HL-60/S4 treated with phorbol 12-myristate 13-acetate at 8.2 ng/mL for 4 days and 3 days (cell line): ENCODE measurements around the gene SESN1.
"Not testable (repeated sequence)": the region's sequence is repeated elsewhere in the genome, so short reads cannot be mapped to it uniquely, and the experiment has no call there.

ENCODE experiments used
- in situ Hi-C: fragments of 300-500 bp; cut with MboI; formaldehyde crosslinking; loops from 2 replicates; pipeline ENCODE4 v1.15.0; 2022; ENCODE audit warnings: low sequenced_read_pairs

SESN1 gene

GRCh38 chr6:109095036-109095834 lies 589 bp upstream of the SESN1 start, which contains the start of gene CEP57L1:
Gene CEP57L1 (plus strand): TSS chr6:109095507. CDS start chr6:109145222, 49,715 bp downstream.
- in situ Hi-C loops = no loop called here

DNA sequence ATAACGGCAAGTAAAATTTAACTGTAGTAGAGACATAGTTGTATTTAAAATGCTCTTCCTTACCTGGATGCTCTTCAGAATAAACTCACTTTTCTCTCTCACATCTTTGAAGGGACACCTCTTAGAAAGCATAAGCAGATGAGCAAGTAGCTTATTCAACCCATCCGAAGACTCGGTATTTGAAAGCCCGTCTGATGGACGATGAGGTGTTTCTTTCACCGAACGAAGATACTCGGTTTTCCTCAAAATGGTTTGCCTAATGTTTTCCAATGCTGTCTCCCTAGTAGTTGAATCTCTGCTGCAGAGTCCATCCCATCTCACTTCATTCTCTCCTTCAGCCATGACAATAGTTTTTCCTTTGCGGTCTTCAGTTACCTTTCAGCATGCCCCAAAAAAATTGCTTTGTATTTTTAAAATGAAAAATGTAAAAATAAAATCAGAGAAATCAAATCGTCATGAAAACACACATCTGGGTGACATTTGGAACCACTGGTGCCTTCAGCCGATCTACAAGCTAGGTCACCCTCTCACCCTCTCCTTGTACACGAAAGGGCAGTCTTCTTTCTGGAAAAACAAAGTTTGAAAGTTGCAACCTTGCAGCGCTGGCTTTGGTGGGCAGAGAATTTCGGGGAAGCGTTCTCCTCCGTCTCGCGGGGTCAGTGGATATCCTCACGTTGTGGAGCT lies 772 bp downstream of the SESN1 start:
- in situ Hi-C loops = no loop called here

GRCh38 chr6:109092074-109092473 lies 2.6 kb downstream of the SESN1 start:
- in situ Hi-C loops = no loop called here

GRCh38 chr6:109091314-109092024 lies 3.2 kb downstream of the SESN1 start:
- in situ Hi-C loops = no loop called here

DNA sequence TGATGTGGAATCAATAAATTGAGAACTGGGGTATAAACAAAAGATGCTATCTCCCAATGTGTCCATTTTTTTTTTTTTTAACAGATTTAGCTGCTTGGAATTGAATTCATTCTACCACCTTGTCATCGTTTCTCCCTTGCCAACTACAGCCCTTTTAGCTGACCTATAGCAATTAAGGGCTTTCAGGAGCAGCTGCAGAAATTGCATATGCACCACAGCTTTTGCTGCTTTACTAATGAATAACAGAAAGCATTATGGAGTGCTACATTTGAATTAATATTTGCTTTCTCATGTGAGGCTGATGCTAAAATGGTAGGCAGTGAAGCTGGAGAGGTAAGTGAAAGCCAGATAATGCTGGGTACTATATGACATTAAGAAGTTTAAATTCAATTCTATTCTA lies 5.7 kb downstream of the SESN1 start:
- in situ Hi-C loops = no loop called here

DNA sequence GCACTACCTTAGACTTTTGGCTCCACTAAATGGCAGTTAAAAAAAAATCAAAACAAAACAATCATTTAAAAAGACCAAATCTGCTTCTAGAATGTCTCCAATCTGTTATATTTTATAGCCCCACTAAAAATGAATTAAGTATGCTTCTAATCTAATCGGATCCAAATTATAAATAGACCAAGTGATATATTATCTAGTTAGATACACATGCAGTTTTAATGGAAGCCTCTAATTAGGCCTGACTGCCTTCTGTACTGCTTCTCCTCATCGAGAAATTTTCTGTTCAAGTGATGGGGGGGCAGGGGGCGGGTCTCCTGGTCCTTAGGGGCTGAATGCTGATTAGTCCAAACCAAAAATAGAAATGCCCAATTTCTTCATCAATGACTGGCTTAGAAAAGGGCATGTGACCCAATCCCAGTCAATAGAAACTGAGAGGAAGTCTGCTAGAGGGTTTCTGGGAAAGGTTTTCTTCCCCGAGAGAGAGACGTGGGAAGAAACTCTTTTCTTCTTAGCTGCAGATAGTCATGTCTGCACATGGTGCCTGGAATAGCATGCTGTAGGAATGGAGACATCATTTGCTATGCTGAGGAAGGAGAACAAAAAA lies 6.9 kb downstream of the SESN1 start:
- in situ Hi-C loops = no loop called here

DNA sequence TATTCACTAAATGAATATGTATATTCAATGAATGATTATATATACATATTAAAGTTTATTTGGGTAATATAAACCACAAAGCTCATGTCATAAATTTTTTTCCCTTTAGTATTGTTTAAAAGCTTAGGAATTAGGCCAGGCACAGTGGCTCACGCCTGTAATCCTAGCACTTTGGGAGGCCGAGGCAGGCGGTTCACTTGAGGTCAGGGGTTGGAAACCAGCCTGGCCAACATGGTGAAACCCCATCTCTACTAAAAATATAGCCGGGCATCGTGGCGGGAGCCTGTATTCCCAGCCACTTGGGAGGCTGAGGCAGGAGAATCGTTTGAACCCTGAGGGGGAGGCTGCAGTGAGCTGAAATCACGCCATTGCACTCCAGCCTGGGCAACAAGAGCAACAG lies 10.5 kb downstream of the SESN1 start:
- in situ Hi-C loops = not testable (repeated sequence)

DNA sequence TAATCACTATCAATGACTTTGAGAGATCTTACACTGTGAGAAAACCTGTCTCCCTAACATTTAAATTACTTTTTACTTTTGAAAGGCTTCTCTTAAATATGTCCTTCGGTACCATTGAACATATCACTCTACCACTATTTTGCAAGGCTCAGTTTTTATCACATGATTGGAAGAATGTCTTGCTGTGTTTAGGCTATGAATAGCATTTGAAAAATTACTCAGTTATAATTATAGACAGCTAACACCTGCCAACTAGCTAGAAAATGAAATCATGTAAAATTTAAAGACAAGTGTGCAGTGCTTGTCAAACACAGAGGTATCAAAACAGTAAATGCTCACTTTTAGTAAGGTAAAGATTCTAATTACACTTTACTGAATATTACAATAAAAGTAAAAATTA lies 11.0 kb downstream of the SESN1 start:
- in situ Hi-C loops = no loop called here

DNA sequence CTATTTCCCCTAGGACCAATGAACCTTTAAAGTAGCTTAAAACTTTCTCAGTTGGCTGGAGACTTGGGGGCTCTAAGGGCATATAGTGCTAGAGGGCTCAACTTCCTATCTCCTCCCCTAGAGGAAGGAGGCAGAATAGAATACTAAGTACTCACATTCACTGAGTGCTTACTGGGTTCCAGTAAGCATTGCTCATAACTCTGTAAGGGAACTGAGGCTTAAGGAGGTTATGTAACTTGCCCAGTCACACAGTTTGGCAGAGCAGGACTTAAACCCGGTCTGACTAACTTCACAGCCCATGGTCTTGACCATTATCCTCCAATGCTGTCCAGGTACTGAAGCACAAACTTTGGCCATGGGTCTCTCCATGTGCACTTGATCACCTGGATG lies 12.5 kb downstream of the SESN1 start:
- in situ Hi-C loops = no loop called here

DNA sequence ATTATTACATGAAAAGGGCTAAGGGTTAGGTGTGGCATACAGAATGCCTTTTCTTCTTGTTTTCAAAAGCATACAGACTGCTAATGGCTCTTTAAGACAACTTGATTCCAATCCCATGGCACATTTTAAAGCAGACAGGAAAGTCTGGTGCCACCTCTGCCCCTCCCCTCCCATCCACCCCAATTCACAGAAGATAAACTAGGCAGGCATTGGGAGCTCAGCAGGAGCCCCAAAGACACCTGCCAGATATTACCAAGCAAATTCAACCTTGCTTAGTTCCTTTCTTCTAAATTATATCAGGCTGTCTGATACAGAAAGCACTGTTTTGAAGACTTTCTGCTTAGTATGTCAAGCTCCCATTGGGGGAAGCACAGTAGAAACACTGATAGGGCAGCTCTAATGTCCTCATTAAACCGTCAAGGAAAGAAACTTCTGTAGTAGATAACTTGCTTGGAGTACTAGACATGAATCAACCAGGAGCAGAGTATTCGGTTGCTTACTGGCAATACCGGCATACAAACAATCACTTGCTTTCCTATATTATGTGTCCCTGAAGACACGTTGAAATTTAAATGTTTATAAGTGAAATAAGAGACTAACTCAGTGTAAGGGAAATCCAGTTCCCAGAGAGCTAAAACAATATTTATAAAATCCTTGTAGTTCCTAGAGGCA lies 13.0 kb downstream of the SESN1 start:
- in situ Hi-C loops = no loop called here

GRCh38 chr6:109081026-109081425 lies 13.6 kb downstream of the SESN1 start:
- in situ Hi-C loops = no loop called here

DNA sequence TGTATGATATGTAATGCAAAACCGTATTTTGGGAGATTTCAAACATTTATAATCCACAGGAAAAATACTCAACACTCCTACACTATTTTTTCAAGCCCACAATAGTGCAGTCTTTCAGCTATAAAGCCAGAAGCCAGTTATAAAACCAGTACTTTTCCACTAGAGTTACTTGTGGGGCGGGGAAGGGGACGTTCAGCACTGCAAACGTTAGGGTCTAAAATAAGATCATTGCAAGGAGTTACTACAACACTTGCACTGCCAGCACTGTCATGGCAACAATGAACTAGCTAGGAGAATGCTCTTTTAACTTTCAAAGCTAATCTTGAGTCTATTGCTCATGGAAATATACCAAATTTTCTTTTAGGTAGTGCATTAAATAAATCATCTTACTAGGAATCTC lies 14.7 kb downstream of the SESN1 start:
- in situ Hi-C loops = no loop called here

- in situ Hi-C loops = no loop called here
These were observed 18.3 kb downstream of the SESN1 start for GRCh38 chr6:109076377-109076776.

DNA sequence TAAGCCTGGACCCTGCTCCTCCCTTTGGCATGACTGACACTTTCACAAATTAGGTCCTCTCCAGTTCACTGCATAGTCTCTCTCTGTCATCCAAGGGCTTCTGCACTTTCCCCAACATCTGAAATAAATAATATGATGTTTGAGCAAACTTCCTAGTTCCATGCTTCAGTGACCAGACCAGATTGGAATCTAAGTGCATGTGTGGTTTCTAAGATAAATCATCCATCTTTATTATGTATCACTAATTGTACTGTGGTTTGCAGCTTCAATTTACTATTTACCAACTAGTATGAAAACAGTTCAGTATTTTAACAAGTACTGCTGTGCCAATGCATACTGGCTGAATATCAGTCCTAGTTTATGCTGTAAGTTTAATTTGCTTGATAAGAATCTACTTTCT lies 18.7 kb downstream of the SESN1 start:
- in situ Hi-C loops = no loop called here

DNA sequence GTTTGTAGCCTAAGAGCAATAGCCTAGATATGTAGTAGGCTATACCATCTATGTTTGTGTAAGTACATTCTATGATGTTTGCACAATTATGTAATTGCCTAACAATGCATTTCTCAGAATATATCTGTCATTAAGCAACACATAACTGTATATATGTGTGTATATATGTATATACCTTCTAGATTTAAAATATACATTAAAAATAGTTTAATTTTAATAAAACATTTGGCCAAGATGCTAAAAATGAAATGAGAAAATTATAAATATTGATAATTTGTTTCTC lies 20.6 kb downstream of the SESN1 start:
- in situ Hi-C loops = no loop called here

DNA sequence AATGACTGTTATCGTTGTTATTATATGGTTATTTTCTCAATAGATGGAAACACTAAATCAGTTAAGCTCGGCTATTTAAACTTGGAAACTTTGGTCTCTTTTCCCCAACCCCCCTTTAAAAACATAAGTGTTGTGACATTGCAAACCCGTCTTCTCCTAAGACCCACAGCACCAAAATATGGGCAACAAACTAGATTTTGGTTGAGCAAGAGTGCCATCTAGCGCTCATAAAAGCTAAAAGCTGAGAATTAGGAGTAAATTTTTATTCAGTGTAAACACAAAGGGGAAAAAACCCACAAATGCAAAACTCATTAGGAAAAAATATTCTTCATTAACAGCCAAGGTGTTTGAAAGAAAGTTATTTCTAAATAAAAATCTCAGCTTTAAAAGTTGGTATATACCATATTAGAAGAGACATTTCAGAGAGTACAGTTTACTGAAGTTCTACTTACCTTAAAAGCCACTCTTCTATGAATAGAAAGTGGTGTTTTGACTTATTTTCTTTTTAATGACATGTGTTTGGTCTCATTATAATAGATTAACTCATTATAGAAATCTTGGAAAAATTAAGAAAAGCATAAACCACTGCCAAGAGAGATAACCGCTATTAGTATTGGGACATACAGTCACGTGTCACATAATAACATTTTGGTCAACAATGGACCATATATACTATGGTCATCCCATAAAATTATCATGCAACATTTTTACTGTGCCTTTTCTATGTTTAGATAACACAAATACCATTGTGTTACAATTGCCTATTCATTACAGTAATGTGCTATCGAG lies 21.1 kb downstream of the SESN1 start:
- in situ Hi-C loops = no loop called here

DNA sequence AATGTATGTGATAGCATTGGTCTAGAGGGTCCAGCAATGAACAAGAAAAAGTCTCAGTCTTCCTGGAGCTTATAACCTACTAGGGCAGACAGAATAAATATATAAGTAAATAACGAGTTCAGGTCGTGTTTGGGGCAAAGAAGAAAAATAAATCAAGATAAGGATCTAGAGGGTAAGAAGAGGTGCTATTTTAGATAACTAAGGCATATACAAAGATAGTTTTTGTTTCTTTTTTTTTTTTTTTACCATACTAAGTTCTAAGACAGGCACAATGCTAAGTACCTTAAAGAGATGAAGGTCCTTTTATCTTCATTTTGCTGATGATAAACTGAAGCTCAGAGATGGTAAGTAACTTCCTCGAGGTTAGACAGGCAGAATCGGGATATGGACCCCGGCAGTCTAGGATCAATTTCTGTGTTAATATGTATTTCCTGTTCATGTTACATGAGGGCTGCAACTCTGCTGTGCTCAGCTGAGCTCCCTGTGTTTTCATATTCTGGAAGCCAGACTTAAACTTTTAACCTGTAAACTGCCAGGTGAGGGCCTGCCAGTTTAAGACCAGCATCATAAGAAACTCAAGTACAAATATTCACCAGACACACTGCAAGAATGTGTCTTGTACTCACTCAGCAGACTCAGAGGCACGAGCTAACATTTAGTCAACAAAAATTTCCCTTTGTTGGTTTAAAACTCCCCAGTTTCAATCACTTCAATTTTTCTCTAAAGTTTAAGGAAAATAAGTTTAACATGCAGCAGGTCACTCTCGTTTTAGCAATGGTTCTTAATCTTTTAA lies 23.3 kb downstream of the SESN1 start:
- in situ Hi-C loops = no loop called here

DNA sequence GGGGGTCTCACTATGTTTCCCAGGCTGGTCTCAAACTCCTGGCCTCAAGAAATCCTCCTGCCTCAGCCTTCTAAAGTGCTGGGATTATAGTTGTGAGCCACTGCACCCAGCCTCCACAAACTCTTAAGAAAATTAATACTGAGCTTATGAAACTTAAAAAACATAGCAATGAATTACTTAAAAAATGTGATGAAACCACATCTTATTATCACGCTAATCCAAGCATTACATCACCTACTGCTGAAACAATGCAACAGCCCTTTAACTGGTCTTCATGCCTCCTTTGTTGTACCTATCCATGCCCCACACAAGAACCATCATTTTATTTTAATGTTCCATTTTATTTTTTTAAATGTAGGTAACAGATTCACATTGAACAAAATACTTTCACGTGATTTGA lies 24.9 kb downstream of the SESN1 start:
- in situ Hi-C loops = loop anchor here (10.0 kb wide), 1 partner anchor 525 kb away; no protein-coding TSS in a partner anchor

- in situ Hi-C loops = loop anchor here (10.0 kb wide), 1 partner anchor 518 kb away; no protein-coding TSS in a partner anchor
These were observed 31.8 kb downstream of the SESN1 start for GRCh38 chr6:109062767-109063352.
